GM21737 (cell line): ENCODE data around the gene DENND4C.
"Not testable (repeated sequence)": the region's sequence is repeated elsewhere in the genome, so short reads cannot be mapped to it uniquely, and the experiment has no call there.

Experiments used
- ATAC-seq: cut with Tn5 transposase; IDR thresholded peaks from one replicate; pipeline ENCODE4 v1.9.1; 2021; ENCODE audit warnings: mild to moderate bottlenecking, moderate library complexity; ENCODE audit not compliant: unreplicated experiment

DENND4C gene

DNA sequence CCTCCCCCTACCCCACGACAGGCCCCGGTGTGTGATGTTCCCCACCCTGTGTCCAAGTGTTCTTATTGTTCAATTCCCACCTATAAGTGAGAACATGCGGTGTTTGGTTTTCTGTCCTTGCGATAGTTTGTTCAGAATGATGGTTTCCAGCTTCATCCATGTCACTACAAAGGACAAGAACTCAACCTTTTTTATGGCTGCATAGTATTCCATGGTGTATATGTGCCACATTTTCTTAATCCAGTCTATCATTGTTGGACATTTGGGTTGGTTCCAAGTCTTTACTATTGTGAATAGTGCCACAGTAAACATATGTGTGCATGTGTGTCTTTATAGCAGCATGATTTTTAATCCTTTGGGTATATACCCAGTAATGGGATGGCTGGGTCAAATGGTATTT is 35.1 kb downstream of the DENND4C start:
- ATAC-seq = not testable (repeated sequence)

DNA sequence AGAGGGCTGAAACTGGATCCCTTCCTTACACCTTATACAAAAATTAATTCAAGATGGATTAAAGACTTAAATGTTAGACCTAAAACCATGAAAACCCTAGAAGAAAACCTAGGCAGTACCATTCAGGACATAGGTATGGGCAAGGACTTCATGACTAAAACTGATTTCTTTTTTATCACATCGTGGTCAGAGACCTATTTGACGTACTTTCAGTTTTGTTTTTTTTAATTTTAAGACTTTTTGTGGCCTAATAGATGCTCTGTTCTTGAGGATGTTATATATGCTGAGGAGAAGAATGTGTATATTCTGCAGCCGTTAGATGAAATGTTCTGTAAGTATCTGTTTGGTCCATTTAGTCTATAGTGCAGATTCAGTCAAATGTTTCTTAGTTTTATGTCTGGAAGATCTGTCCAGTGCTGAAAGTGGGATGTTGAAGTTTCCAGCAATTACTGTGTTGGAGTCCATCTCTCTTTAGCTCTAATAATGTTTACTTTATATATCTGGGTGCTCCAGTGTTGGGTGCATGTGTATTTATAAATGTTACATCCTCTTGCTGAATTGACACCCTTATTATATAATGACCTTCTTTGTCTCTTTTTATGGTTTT is 36.4 kb downstream of the DENND4C start:
- ATAC-seq = not testable (repeated sequence)

DNA sequence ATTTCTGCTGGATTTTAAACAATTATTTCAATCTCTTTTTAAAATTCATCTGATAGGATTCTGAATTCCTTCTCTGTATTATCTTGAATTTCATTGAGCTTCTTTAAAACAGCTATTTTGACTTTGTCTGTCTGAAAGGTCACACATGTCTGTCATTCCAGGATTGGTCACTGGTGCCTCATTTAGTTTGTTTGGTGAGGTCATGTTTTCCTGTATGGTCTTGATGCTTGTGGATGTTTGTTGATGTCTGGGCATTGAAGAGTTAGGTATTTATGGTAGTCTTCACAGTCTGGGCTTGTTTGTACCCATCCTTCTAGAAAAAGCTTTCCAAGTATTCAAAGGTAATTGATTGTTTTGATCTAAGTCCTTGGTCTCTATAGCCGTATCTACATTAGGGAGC is 39.1 kb downstream of the DENND4C start:
- no peak for ATAC-seq

DNA sequence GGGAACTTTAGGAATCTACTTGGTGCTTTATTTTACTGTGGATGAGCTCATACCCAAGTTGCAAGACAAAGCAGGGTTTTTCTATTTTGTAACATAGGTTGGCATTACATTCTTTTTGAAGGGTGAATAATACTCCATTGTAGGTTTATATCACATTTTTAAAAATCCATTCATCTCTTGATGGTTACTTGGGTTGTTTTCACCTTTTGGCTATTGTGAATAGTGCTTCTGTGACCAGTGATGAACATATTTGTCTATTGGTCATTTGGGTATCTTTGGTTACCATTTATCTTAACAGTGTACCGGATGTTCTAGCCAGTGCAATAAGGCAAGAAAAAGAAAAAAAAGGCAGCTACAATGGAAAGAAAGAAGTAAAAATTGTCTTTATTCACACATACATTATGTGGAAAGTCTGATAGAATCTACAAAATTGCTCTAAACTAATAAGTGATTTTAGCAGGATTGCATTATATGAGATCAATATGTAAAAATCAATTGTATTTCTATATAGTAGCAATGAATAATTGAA is 40.0 kb downstream of the DENND4C start:
- no peak for ATAC-seq

DNA sequence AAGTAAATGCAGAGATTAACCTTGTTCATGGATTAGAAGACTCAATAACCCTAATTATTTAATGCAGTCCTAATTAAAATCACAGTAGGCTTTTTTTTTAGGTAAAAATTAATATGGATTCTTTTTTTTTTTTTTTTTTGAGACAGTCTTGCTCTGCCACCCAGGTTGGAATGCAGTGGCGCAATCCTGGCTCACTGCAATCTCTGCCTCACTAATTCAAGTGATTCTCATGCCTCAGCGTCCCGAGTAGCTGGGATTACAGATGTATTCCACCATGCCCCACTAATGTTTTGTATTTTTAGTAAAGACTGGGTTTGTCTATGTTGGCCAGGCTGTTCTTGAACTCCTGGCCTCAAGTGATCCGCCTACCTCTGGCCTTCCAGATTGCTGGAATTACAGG is 40.6 kb downstream of the DENND4C start:
- no peak for ATAC-seq

DNA sequence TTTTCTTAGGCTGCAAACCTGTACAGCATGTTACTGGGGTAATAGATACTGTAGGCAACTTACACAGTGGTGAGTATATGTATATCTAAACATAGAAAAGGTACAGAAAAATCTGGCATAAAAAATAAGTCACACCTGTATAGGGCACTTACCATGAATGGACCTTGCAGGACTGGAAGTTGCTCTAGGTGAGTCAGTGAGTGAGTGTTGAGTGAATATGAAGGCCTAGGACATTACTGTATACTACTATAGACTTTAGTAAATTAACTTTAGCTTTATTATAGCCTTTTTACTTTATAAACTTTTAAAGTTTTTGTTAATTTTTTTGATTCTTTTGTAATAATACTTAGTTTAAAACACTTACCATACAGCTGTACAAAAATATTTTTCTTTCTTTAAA is 51.3 kb downstream of the DENND4C start:
- ATAC-seq = no peak

DNA sequence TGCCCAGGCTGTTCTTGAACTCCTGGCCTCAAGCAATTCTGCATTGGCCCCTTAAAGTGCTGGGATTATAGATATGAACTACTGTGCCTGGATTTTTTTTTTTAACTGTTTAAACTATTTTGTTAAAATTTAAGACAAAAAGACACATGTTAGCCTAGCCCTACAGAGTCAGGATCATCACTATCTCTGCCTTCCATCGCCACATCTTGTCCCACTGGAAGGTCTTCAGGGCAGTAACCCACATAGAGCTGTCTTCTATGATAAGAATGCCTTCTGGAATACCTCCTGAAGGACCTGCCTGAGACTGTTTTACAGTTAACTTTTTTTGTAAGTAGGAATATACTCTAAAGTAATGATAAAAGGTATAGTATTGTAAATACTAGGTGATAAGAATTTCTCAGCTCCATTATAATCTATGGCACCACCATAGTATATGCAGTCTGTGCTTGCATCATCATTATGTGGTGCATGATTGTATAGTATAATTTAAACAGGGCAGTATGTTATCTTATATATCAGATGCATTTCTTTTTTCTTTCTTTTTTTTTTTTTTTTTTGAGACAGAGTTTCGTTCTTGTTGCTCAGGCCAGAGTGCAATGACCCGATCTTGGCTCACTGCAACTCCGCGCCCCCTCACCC is 52.7 kb downstream of the DENND4C start:
- no peak for ATAC-seq

DNA sequence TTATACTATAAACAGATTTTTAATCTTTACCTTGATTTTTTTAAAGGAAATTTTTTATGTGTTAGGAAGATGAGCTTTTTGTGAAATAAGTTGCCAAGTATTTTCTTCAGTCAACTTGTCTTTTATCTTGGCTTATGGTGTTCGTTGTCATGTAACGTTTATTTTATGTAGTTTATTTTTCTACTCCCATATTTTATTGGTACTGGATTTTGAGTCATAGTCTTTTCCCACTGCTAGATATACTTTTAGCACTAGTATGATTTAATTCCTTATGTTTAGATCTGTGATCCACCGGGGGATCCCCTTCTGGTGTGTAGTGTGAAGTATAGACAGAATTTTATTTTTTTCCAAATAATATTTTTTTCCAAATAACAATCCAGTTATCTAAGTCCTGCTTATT is 54.2 kb downstream of the DENND4C start:
- ATAC-seq = no peak

DNA sequence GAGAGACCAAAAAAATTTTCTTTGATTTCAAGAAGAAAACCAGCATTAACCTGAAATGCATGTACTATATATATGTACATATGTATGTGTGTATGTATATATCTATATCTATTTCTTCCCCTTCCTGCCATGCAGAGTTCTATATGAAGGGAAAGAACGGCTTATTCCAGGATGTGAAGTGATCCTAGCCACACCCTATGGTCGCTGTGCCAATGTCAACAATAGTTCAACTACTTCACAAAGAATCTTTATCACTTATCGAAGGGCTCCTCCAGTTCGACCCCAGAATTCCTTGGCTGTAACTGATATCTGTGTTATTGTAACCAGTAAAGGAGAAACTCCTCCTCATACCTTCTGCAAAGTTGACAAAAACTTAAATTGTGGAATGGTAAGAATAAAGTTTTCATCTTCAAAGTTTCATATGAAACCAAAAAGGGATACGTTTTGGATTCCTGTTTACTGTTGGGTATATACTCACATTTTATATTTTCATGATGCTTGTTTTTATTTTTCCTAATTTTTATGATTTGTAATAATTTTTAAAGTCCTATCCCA is 56.2 kb downstream of the DENND4C start:
- no peak for ATAC-seq

DNA sequence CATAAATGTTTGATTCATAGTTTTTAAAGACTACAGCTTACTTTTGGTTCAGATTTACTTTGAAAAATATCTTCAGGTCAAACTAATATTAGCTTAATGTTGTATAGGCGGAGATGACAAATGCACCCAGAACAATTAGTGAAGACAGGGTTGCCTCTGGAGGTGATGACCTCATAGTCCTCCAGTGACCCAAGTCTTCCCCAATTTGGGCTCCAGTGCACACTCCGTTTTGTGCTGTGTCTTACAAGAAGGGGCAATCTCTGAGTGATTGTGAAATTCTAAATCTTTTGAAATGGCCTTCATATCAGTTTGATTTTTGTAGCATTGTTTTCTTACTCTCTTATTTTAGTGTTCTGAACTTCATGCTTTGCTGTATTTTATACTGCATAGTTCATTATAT is 57.6 kb downstream of the DENND4C start:
- no peak for ATAC-seq

DNA sequence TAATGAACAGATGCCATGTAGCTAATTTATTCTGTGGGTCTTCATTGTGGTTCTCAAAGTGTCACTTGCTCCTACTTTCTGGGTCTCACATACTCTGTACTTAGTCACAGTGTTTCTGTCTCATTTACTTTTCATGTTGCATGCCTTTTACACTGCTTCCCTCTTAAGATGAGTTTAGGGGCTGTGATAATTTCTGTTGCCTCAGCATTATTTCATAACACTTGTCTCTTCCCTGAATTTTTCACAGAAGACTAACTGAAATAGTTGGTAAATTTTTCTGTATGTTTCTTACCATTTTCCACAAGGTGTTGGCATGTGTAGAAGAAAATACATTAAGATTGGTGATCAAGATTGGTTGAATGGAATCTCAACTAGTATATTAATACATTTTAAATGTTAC is 59.6 kb downstream of the DENND4C start:
- no peak for ATAC-seq

DNA sequence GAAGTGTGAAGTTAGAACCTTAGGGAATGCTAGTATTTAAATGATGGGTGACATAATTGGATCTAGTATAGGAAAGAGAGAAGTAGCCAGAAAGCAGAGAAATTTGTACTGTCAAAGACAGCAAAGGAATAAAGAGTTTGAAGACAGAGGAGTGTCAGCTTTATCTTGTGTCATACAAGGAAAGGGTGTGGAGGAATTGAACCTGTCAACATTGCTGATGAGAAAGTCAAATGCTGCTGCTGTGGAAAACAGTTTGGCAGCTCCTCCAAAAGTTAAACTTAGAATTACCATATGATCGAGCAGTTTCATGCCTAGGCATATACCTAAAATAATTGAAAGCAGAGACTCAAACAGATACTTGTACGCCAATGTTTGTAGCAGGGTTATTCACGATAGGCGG is 63.7 kb downstream of the DENND4C start:
- ATAC-seq = no peak

DNA sequence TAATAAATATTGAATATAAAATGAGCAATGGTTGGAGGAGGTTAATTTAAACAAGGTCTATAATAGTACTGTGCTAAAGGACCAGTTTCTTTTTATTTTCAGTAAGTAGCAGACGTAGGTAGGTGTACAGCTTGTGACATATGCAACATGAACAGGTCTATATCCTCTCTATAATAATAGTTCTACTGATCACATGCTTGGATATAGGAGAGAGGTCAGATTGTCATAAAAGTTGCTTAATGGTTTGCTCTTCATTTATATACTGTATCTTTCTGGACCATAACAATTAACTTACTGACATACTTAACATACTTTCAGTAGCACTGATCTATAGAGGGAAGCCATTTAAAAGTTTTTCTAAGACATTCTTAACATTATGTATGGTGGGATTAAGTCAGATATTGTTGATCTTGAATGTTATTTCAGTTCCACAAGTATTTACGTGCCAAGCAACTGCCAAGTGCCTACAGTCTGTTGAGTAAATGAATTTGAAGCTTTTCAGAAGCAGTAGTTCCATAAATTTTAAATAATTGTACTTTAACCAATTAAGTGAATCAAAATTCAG is 68.0 kb downstream of the DENND4C start:
- ATAC-seq = no peak

DNA sequence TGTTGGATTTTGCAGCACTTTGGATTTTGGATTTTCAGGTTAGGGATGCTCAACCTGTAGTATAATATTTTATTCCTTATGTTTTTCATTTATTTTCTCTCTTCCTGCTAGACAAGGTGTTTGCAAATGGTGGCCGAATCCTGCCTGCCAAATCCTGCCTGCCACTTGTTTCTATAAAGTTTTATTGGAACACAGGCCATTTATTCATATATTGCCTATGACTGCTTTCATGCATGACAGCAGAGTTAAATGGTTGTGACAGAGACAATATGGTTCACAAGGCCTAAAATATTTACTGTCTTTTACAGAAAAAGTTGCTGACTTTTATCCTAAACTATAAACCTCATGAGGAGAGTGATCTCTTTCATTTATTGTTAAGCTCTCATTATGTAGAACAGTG is 72.7 kb downstream of the DENND4C start:
- no peak for ATAC-seq

DNA sequence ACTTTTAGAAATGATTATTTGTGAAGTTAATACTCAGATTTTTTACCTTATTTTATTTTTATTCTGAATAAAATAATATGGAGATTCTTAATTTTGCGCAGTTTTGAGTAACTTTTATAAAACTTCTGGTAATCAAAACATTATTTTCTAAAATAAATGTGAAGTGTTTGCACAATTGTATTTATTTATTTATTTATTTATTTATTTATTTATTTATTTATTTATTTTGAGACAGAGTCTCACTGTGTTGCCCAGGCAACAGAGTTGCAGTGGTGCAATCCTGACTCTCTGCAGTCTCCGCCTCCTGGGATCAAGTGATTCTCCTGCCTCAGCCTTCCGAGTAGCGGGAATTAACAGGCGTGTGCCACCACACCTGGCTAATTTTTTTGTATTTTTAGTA is 76.1 kb downstream of the DENND4C start:
- ATAC-seq = no peak

DNA sequence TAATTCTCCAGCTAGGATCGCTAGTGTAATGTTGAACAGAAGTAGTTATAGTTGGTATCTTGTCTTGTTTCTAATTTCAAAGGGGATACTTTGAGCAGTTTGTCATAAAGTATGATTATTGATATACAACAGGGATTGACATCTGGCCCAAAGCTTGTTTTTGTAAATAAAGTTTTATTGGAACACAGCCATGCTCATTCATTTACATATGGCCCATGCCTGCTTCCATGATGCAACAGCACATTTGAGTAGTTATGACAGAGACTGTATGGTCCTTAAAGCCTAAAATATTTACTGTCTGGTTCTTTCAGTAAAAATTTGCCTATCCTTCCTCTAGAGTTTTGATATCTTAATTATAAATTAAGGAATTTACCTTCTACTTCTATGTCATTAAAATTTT is 79.8 kb downstream of the DENND4C start:
- no peak for ATAC-seq

DNA sequence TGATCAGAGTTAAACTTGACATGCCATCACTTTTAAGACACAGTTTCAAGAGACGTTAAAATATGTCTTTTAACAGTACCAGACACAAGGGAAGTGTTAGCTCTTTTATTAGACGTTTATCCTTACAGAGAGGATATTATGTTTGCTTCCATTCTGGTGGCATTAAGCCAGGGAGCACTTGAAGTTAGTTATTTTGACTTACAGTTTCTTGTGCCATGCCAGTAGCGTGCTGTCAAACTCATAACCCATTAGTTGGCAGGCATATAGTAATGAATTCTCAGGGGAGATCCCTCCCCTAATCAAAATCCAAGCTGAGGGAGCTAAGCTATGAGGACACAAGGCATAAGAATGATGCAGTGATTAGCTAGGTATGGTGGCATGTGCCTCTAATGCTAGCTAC is 83.1 kb downstream of the DENND4C start:
- no peak for ATAC-seq

DNA sequence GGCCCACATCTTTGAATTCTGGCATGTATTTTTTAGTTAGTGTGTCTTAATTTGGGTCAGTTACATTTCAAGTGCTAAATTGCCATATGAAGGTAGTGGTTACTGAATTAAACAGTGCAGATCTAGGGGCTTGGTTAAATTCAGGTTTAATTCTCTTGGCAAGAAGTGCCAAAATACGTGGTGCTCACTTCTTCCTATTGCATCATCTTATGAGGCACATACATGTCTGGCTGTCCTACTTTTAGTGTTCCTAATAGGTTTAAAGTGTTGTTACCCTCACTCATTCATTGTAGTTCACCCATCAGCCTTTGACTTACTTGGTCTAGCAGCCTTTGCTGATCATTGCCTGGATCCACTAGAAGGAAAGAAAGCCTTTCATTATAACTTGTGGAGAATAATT is 90.0 kb downstream of the DENND4C start:
- no peak for ATAC-seq

DNA sequence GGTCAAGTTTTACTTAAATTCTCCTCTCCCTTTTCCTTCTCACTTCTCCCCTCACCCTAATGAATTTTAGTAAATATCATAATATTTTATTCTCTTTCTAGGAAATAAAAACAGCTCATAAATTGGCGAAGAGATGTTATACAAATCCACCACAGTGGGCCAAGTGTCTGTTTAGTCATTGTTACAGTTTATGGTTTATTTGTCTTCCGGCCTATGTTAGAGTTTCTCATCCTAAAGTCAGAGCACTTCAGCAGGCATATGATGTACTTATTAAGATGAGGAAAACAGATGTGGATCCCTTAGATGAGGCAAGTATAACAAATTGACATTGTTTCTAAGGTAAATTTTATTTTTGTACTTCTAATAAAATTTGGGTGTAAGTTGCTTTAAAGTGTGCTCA is 101.4 kb downstream of the DENND4C start:
- no peak for ATAC-seq

DNA sequence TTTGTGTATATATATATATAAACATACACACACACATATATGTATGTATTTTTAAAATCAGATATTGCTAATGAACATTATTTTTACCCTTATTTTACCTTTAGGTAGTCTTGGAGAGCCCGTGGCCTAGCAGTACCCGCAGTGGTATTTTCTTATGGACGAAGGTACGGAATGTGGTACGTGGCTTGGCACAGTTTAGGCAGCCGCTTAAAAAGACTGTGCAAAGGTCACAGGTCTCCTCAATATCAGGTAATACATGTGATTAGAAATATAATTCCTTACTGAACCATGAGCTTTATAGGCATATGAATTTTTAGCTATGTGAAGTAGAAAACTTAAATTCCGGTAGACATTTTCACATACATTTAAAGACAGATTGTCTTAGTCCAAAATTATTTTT is 105.7 kb downstream of the DENND4C start:
- ATAC-seq = no peak

DNA sequence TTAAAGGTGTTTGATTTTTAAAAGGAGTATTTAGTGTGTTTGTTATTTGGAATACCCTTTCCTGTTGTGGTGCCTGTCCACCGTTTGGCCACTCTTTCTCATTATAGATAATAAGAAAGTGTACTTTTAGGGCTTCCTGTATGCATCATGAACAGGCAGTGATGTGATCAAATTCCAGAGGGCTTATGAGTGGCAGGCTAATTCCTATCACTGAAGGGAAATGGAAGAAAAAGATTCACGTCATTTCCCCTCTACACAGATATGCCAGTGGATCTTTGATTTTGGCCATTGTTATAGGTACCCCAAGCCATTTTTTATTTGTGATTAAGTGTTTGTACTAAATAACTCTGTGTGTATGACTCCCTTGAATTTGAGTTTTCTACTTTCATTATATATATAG is 112.5 kb downstream of the DENND4C start:
- ATAC-seq = no peak

DNA sequence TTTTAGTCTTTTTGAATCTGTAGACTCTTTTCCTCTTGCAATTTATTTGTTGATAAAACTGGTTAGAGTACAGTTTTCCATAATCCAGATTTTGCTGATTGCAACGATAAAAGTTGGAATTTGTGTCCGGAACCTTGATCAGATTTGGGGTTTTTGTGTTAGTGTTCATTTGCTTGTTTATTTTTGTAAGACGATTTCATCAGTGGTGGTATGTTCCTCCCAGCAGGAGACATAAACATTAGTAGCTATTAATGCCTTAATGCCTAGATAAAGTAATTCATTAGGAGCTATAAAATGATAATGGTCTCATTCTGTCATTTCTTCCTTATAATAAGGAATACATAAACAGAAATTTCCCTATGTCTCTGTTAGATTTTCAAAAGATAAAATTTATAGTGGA is 128.2 kb downstream of the DENND4C start:
- no peak for ATAC-seq
